Fibroblast of lung (primary cell): ENCODE results near the gene IGFBP2.

ENCODE experiments used
- EZH2 ChIP-seq: IDR thresholded peaks from 2 replicates; pipeline ENCODE4 v1.5.1; 2012; ENCODE audit warnings: low read length, control low read depth, mild to moderate bottlenecking; ENCODE audit errors: missing control alignments
- TF ChIP-seq, protein P1 (sequence below), 2 donors: IDR thresholded peaks in 1 of 2; conservative IDR thresholded peaks in 1 of 2; 1 replicate in 1 of 2; 2 replicates in 1 of 2; pipeline ENCODE4 v1.5.1; 2011 to 2012; ENCODE audit warnings: low read length in 2 of 2, control low read depth in 1 of 2, inconsistent platforms in 1 of 2, low read depth in 1 of 2, mild to moderate bottlenecking in 1 of 2

DNA sequence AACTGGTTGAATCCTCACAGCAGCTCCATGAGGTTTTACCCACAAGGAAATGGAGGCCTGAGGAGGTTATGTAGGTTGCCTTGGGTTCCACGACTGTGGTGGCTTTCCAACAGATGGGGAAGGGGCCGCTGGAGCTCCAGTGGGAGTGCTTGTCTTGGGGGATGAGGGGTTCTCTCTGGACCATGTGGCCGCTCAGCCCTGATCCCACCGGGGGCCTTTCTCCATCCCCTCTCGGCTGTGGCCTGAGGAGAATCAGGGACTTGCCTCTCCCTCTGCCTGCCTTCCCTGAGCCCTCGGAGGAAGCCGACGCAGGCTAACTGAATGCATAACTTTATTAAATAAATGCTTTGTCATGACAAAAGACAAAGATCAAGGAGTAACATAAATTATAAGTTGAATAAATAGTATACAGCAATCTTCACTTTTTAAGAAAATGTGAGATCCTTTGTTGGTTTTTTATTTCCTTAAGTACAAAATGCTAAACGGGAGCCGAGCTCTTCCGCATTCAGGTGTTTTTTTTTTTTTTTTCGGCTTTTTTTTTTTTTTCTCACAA, 38.6 kb downstream of the IGFBP2 start:
- TF ChIP-seq, protein P1, sequence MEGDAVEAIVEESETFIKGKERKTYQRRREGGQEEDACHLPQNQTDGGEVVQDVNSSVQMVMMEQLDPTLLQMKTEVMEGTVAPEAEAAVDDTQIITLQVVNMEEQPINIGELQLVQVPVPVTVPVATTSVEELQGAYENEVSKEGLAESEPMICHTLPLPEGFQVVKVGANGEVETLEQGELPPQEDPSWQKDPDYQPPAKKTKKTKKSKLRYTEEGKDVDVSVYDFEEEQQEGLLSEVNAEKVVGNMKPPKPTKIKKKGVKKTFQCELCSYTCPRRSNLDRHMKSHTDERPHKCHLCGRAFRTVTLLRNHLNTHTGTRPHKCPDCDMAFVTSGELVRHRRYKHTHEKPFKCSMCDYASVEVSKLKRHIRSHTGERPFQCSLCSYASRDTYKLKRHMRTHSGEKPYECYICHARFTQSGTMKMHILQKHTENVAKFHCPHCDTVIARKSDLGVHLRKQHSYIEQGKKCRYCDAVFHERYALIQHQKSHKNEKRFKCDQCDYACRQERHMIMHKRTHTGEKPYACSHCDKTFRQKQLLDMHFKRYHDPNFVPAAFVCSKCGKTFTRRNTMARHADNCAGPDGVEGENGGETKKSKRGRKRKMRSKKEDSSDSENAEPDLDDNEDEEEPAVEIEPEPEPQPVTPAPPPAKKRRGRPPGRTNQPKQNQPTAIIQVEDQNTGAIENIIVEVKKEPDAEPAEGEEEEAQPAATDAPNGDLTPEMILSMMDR (conservative IDR thresholded peaks at IDR 0.05 in 1 of 2, IDR thresholded peaks at IDR 0.05 in 1 of 2; ENCODE audit: low read depth in 1 of 2, low read length in 2 of 2) = no peak
- TF ChIP-seq EZH2 = no peak
